Head of caudate nucleus (tissue), 42 donors: ENCODE data around the gene CDK9.

Source experiments
- DNase-seq, 42 donors: peaks; one replicate each; pipeline versions ENCODE4 v3.0.0 to v3.0.0-alpha.2; 2020 to 2021; ENCODE audit warnings: mixed read lengths in 7 of 42
- intact Hi-C: fragments of 100-400 bp; cut with DNase I; formaldehyde crosslinking; loops from one replicate; pipeline ENCODE4 v1.15.0; 2022

CDK9 gene

GRCh38 chr9:127812936-127813675, 27.3 kb downstream of the CDK9 start:
- intact Hi-C loops, result no loop called here
- DNase-seq, result no peak

GRCh38 chr9:127813686-127814226, 27.9 kb downstream of the CDK9 start:
- no peak for DNase-seq
- intact Hi-C loops, result no loop called here

GRCh38 chr9:127814619-127815511, 29.0 kb downstream of the CDK9 start:
- intact Hi-C loops, result no loop called here
- no peak for DNase-seq

- DNase-seq, result no peak
- intact Hi-C loops, result no loop called here
Observed at GRCh38 chr9:127815512-127816361, 29.9 kb downstream of the CDK9 start.

- intact Hi-C loops, result no loop called here
- DNase-seq, result no peak
Observed at GRCh38 chr9:127816362-127816725, 30.5 kb downstream of the CDK9 start.

- intact Hi-C loops, result no loop called here
- no peak for DNase-seq
Observed at GRCh38 chr9:127816728-127817127, 30.9 kb downstream of the CDK9 start.

- DNase-seq, result no peak
- intact Hi-C loops, result no loop called here
Observed at GRCh38 chr9:127817881-127818434, 32.1 kb downstream of the CDK9 start.

DNA sequence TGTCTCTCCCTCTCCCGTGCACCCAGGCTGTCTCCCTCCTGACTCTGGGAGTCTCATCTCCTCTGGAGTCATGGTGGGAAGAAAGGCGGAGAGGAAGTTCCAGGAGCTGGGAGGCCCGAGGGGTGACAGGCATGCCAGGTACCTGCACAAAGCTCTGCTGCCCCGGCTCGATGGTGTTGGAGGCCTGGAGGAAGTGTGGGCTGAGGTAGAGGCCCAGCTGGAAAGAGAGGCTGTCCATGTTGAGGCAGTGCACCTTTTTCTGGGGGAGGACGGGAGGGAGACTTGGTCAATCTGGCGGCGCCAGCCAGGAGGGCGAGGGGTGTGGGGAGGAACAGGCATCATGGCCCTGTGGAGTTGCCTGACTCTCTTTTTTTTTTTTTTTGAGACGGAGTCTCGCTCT, 32.7 kb downstream of the CDK9 start:
- intact Hi-C loops, result no loop called here
- DNase-seq, result no peak

DNA sequence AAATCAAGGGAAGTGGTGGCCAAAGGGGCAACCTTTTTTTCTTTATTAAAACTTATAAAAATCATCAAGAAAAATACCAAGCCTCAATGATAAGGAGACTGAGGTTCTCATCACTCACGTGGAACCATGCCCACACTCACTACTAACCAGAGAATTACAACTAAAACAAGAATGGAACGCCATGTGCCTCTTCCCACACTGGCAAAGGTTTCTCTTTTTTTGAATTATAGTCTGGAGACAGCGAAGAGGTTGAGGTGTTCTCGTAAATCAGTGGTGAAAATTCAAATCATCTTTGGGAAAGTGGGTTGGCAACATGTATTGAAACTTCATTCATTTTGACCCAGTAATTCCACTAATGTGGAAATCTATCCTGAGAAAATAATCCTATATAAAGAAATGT, 36.3 kb downstream of the CDK9 start:
- peak in 16 of 42 donors; percentile 18 to 75 (median 46) for DNase-seq
- intact Hi-C loops, result no loop called here

DNA sequence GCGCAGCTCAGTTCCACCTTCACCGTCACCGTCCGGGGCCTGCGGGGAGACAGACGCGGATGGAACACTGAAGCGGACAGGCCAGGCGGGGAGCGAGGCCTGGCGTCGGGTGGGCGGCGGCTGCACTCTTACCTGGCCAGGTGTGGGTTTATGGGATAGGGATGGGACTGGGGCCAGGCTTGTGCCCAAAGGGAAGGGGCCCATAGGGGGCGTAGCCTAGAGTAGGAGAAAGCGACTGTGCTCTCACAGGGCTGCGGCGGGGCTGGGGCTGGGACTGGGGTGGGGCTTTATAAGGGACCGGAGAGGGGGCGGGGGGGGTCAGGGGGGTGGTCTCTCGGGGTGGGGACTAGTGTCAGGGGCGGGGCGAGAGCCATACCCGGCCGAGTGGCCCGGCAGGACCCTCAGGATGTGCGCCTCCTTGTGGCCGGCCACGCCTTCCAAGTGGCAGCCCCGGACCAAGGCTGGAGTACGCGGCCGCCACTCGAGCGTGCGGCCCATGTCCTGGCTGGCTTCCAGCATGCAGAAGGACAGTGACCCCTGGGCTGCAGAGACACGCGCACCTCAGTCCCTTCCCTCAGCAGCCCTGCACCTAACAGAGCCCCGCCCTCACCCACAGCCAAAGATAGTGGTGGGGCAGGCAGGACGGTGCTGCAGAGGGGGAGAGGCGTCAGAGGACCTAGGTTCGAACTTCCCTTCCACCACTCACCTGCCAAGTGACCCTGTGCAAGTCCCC, 39.7 kb downstream of the CDK9 start:
- DNase-seq, result peak in 30 of 42 donors; percentile 19 to 77 (median 46)
- intact Hi-C loops, result no loop called here

GRCh38 chr9:127826253-127826913, 40.5 kb downstream of the CDK9 start:
- intact Hi-C loops, result no loop called here
- DNase-seq, result no peak

GRCh38 chr9:127828262-127829031, 42.6 kb downstream of the CDK9 start:
- peak in 40 of 42 donors; percentile 20 to 77 (median 48) for DNase-seq
- intact Hi-C loops, result no loop called here

GRCh38 chr9:127829205-127829906, 43.5 kb downstream of the CDK9 start:
- intact Hi-C loops, result no loop called here
- DNase-seq, result no peak

DNA sequence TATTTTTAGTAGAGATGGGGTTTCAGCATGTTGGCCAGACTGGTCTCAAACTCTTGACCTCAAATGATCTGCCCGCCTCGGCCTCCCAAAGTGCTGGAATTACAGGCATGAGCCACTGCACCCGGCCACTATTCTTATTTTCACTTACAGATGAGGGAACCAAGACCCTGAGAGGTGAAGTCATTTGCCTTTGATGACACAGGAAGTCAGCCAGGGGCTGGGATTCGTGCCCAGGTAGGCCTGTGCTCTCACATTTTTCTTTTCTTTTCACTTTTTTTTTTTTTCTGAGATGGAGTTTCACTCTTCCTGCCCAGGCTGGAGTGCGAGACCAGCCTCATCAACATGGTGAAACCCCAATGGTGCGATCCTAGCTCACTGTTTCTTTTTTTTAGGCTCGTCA, 46.4 kb downstream of the CDK9 start:
- intact Hi-C loops, result no loop called here
- no peak for DNase-seq

DNA sequence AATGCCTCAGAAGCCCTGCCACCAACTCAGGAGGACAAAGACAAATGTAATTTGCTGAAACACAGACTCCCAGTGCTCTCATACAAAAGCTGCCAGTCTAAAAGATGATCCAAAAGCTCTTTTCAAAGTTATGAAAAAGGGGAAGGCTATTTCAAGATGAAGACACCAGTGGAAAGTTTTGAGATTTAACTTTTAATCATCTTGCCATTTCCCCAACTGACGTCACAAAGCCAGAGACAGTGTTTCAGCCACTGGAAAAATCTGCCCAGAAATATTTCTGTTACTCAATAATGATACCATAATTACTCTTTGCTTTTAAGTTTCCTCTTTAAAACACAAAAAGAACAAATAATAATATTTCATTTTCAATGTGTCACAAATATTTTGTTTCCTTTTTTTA, 47.7 kb downstream of the CDK9 start:
- intact Hi-C loops, result no loop called here

GRCh38 chr9:127835991-127836516, 50.2 kb downstream of the CDK9 start:
- peak in 4 of 42 donors; percentile 11 to 30 (median 18) for DNase-seq
- intact Hi-C loops, result no loop called here

More for the DNA sequence above, 47.7 kb downstream of the CDK9 start:
- no peak for DNase-seq
